Measurements from ENCODE around the gene HIKESHI. TPM values are rescaled to one million over a fixed set of nuclear protein-coding genes. Genes with fewer than 3 reads are reported as not detected.
"Not testable (repeated sequence)": the region's sequence is repeated elsewhere in the genome, so short reads cannot be mapped to it uniquely, and the experiment has no call there.

HIKESHI gene
- total RNA-seq, 1 experiment from 2014 or later: 53.9 TPM

DNA sequence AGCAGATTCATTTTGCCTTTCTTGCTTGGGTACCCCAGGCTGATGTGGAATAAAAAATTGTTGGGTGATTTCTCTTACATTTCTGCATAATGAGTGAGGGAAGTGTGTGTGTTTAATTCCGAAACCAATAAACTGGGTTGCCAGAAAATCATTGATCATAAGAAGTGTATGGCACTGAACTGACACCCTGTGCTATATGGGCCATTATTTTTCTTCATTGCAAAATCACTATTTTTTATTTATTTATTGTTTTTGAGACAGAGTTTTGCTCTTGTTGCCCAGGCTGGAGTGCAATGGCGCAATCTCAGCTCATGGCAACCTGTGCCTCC lies 14.6 kb upstream of the HIKESHI start:
- ChIA-PET CTCF (no interaction called here), POLR2A (interaction anchor here (0.6 to 1.1 kb wide), 5 partner anchors 14 to 534 kb away, joined by 3 to 4 read pairs (median 3); partner anchors contain the start of gene HIKESHI)
- Mint-ChIP-seq H3K4me3 (ENCODE audit: unreplicated experiment) (no peak overlapping the region), H3K27me3 (ENCODE audit: insufficient read depth, unreplicated experiment) (no peaks in the 10 kb centered on the region), H3K36me3 (ENCODE audit: insufficient read depth, unreplicated experiment) (peaks cover 11% of the 10 kb centered on the region), H3K4me1 (ENCODE audit: insufficient read depth, unreplicated experiment) (peaks cover 6% of the 10 kb centered on the region), H3K9me3 (ENCODE audit: unreplicated experiment) (no peaks in the 10 kb centered on the region), H3K27ac (ENCODE audit: low read depth, unreplicated experiment) (no peak overlapping the region)
- TF ChIP-seq, protein P1, sequence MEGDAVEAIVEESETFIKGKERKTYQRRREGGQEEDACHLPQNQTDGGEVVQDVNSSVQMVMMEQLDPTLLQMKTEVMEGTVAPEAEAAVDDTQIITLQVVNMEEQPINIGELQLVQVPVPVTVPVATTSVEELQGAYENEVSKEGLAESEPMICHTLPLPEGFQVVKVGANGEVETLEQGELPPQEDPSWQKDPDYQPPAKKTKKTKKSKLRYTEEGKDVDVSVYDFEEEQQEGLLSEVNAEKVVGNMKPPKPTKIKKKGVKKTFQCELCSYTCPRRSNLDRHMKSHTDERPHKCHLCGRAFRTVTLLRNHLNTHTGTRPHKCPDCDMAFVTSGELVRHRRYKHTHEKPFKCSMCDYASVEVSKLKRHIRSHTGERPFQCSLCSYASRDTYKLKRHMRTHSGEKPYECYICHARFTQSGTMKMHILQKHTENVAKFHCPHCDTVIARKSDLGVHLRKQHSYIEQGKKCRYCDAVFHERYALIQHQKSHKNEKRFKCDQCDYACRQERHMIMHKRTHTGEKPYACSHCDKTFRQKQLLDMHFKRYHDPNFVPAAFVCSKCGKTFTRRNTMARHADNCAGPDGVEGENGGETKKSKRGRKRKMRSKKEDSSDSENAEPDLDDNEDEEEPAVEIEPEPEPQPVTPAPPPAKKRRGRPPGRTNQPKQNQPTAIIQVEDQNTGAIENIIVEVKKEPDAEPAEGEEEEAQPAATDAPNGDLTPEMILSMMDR (IDR thresholded peaks at IDR 0.05; ENCODE audit: unreplicated experiment): no peak
- BruUV-seq (replicated peaks): no TSS peak
- intact Hi-C loops (cut with micrococcal nuclease): no loop called here
- DNase-seq (ENCODE audit: unreplicated experiment): no peak

DNA sequence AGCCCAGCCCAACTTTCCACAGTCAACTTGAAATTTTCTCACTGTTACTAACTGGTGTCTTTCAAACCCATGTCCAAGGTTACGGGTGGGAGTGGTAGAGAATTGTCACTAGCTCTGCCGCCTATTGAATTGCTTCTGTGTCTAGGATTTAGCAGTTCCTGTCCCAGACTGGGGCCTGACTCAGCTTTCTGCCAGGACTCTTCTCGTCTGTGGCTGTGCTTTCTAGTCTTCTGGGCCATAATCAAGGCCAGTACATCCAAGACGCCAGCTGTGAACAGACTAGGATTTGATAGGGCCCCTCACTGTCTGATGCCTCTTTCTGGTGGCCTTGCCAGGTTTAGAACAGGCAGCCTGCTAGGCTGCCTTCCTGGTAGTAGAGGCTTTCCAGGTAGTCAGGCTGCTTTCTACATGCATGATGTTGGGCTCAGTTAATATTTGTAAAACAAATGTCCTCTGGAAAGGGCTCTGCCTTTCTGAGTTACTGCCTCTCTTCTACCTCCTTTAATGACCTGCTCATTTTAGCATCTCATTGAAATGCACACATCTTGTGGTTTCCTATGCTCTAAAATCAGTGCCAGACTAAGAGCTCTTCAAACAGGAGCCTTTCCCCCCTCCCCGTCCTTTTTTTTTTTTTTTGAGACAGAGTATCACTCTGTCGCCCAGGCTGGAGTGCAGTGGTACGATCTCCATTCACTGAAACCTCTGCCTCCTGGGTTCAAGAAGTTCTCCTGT lies 13.1 kb upstream of the HIKESHI start:
- no peak overlapping the region for H3K4me3 Mint-ChIP-seq (ENCODE audit: unreplicated experiment)
- H3K4me1 Mint-ChIP-seq (ENCODE audit: insufficient read depth, unreplicated experiment): peaks cover 6% of the 10 kb centered on the region
- H3K36me3 Mint-ChIP-seq (ENCODE audit: insufficient read depth, unreplicated experiment): peaks cover 3% of the 10 kb centered on the region
- TF ChIP-seq, protein P1 (IDR thresholded peaks at IDR 0.05; ENCODE audit: unreplicated experiment): no peak
- no peak for DNase-seq (ENCODE audit: unreplicated experiment)
- POLR2A ChIA-PET: interaction anchor here (0.7 to 1.6 kb wide), 3 partner anchors 13 to 274 kb away, joined by 3 to 7 read pairs (median 4); partner anchors contain the start of gene HIKESHI
- intact Hi-C loops (cut with micrococcal nuclease): no loop called here
- H3K9me3 Mint-ChIP-seq (ENCODE audit: unreplicated experiment): no peaks in the 10 kb centered on the region
- CTCF ChIA-PET: interaction anchor here (0.6 to 1.0 kb wide), 6 partner anchors 10 to 166 kb away, joined by 3 to 6 read pairs (median 4); no protein-coding TSS in a partner anchor
- no peak overlapping the region for H3K27ac Mint-ChIP-seq (ENCODE audit: low read depth, unreplicated experiment)
- H3K27me3 Mint-ChIP-seq (ENCODE audit: insufficient read depth, unreplicated experiment): no peaks in the 10 kb centered on the region
- no TSS peak for BruUV-seq (replicated peaks)

DNA sequence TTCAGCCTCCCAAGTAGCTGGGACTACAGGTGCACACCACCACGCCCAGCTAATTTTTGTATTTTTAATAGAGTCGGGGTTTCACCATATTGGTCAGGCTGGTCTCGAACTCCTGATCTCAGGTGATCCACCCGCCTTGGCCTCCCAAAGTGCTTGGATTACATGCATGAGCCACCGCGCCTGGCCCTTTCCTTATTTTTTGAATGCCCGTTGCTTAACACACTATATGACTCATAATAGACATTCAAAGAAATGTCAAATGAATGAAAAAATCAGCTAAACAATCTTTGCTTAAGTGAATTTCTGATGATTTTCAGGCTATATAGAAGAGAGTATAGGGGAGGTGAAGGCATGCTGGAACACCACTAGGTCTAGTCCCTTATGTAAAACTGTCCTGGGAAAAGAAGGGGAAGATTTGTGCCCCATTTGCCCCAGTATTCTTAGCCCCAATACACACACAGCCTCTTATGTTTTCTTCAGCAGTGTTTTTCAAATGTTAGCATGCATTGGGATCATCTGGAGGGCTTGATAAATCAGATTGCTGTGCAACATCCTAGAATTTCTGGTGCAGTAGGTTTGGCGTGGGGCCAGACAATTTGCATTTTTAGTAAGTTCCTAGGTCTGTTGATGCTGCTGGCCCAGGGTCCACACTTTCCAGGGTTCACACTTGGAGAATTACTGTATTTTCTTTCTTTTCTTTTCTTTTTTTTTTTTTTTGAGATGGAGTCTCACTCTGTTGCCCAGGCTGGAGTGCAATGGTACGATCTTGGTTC lies 12.3 kb upstream of the HIKESHI start:
- ChIA-PET CTCF (interaction anchor here (0.6 to 1.0 kb wide), 4 partner anchors 11 to 165 kb away, joined by 3 to 5 read pairs (median 4); no protein-coding TSS in a partner anchor), POLR2A (interaction anchor here (0.7 to 1.6 kb wide), 3 partner anchors 13 to 275 kb away, joined by 3 to 7 read pairs (median 4); partner anchors contain the start of gene HIKESHI)
- H3K27me3 Mint-ChIP-seq (ENCODE audit: insufficient read depth, unreplicated experiment); H3K4me1 Mint-ChIP-seq (ENCODE audit: insufficient read depth, unreplicated experiment); H3K9me3 Mint-ChIP-seq (ENCODE audit: unreplicated experiment); H3K27ac Mint-ChIP-seq (ENCODE audit: low read depth, unreplicated experiment); H3K4me3 Mint-ChIP-seq (ENCODE audit: unreplicated experiment); H3K36me3 Mint-ChIP-seq (ENCODE audit: insufficient read depth, unreplicated experiment): not testable (repeated sequence)
- peak; percentile 58 for DNase-seq (ENCODE audit: unreplicated experiment)
- intact Hi-C loops (cut with micrococcal nuclease): loop anchor here (5.0 kb wide), 2 partner anchors 597 to 692 kb away; no protein-coding TSS in a partner anchor
- TSS peak; percentile 19 for BruUV-seq (replicated peaks)

DNA sequence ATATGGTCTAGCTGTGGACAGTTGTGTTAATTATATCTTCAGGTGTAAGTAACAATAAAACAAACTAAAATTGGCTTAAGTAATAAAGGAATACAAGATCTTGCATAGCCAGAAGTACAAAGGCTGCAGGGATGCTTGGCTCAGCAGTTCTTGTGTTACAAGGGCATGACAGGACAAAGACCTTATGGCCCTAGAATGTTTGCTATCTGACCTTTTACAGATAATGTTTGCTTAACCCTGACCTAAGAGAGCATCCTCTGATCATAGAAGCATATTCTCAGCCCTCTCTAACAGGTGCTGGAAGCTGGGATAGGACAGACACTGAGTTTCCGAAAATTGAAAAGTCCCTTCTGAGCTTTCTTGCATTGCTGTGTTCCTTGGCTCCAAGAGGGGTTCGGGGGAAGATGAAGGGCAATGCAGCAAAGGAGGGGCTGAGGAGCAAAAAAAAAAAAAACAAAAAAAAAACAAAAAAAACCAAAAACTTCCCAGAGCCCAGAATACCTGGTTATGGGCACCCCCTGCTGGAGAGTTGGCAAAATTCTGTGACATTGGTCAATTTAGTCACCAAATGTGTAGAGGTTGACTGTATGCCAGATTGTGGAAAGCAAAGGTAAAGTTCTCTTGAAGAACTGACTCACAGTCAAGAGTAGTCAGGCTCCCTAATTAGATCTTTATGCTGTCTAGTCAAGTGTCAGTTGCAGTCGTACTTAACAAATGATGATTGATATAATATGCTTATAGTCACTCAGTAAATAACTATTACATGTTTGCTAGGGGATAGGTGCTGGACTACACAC lies 10.4 kb upstream of the HIKESHI start:
- DNase-seq (ENCODE audit: unreplicated experiment): peak; percentile 77
- no peaks in the 10 kb centered on the region for H3K36me3 Mint-ChIP-seq (ENCODE audit: insufficient read depth, unreplicated experiment)
- H3K4me1 Mint-ChIP-seq (ENCODE audit: insufficient read depth, unreplicated experiment): peaks cover 6% of the 10 kb centered on the region
- no peak overlapping the region for H3K4me3 Mint-ChIP-seq (ENCODE audit: unreplicated experiment)
- no TSS peak for BruUV-seq (replicated peaks)
- intact Hi-C loops (cut with micrococcal nuclease): loop anchor here (1.0 to 5.0 kb wide), 5 partner anchors 249 to 694 kb away; partner anchors contain the start of gene CCDC83
- no peaks in the 10 kb centered on the region for H3K27me3 Mint-ChIP-seq (ENCODE audit: insufficient read depth, unreplicated experiment)
- TF ChIP-seq, protein P1 (IDR thresholded peaks at IDR 0.05; ENCODE audit: unreplicated experiment): peak; percentile 78
- no peaks in the 10 kb centered on the region for H3K9me3 Mint-ChIP-seq (ENCODE audit: unreplicated experiment)
- no peak overlapping the region for H3K27ac Mint-ChIP-seq (ENCODE audit: low read depth, unreplicated experiment)
- CTCF ChIA-PET: interaction anchor here (0.6 to 1.7 kb wide), 20 partner anchors 8 to 739 kb away, joined by 3 to 9 read pairs (median 3); partner anchors contain the start of gene HIKESHI
- POLR2A ChIA-PET: interaction anchor here (0.6 to 1.0 kb wide), 2 partner anchors 222 to 225 kb away, joined by 3 read pairs; no protein-coding TSS in a partner anchor

Measured in MCF 10A (cell line).